Gastrocnemius medialis (tissue), 4 donors: ENCODE measurements around the gene ZNF451.

Experiments used
- CTCF ChIP-seq, 5 experiments: fragments of 450-650 bp in 3 of 5; fragments of 200-600 bp in 2 of 5; sonication (generic) in 2 of 5; IDR thresholded peaks in 4 of 5; conservative IDR thresholded peaks in 1 of 5; 1 replicate in 4 of 5; 2 replicates in 1 of 5; pipeline ENCODE4 v1.5.1; 2016 to 2019; ENCODE audit warnings: antibody characterized with exemption in 5 of 5, mild to moderate bottlenecking in 3 of 5, moderate library complexity in 3 of 5
- POLR2A ChIP-seq, 2 donors: fragments of 450-650 bp; IDR thresholded peaks; one replicate each; pipeline ENCODE4 v1.6.1; 2017; ENCODE audit warnings: antibody characterized with exemption in 2 of 2, mild to moderate bottlenecking in 2 of 2, moderate library complexity in 2 of 2

DNA sequence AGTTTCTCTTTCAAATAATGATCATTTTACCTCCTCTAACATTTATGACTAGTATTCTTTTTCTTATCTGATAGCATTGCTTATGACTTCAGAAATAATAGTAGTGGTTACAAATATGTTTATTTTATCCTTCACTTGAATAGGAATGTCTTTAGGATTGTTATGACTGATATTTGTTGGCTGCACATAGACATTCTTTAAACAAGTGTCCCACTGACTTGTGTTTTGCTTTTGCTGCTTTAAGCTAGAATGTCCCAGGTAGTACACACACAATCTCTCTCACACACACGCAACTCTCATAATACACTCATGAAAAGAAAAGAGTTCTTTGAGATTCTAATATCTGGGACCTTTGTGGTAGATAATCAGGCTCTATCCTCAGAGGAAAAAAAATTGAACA lies 21.9 kb upstream of the ZNF451 start:
- TF ChIP-seq CTCF (IDR thresholded peaks at IDR 0.05 in 4 of 5, conservative IDR thresholded peaks at IDR 0.05 in 1 of 5): no peak
- TF ChIP-seq POLR2A (IDR thresholded peaks at IDR 0.05): no peak
